HCT116 (cell line): ENCODE data around the gene HTRA2. TPM values are rescaled to one million over a fixed set of nuclear protein-coding genes. Genes with fewer than 3 reads are reported as not detected.

ENCODE experiments used
- ATAC-seq: fragments of 200-7000 bp; cut with Tn5 transposase; 2 replicates; pipeline ENCODE4 v1.9.1; 2020; ENCODE audit warnings: mild to moderate bottlenecking, moderate library complexity
- BruUV-seq: library from RNA; stranded (reverse); fragments of 400-500 nt; replicated peaks from 2 replicates; lab custom pipeline; 2021; lab: Mats Ljungman, UMichigan
- CTCF ChIA-PET: fragments of 300-600 bp; sonication (Branson Sonifier 250); formaldehyde crosslinking; loops from one replicate; lab custom pipeline; 2021; ENCODE audit warnings: antibody characterized with exemption; lab: Charles Lee
- POLR2A ChIA-PET: fragments of 300-600, 350-600 bp; sonication (Branson Sonifier 250); formaldehyde crosslinking; loops from one replicate; lab custom pipeline; 2021; ENCODE audit warnings: antibody characterized with exemption; lab: Charles Lee
- RAD21 ChIA-PET, 2 experiments: fragments of 300-600 bp; sonication (Branson Sonifier 250); formaldehyde crosslinking; loops; one replicate each; lab custom pipeline; 2023; ENCODE audit warnings: low total read pairs in 2 of 2; ENCODE audit not compliant: uncharacterized antibody in 2 of 2, unreplicated experiment in 2 of 2, low non-redundant PET in 1 of 2; lab: Charles Lee
- DNase-seq: peaks from one replicate; pipeline ENCODE4 v3.0.0-alpha.2; 2010; ENCODE audit warnings: low read depth, low spot score
- H2AFZ ChIP-seq: fragments of 200-600 bp; shearing (Covaris generic), sonication (generic); 2 replicates; pipeline ENCODE4 v1.6.1; 2017; ENCODE audit warnings: low read depth, mixed run types, mixed read lengths, antibody characterized with exemption, low read length; ENCODE audit not compliant: poor library complexity, severe bottlenecking
- H3K27ac ChIP-seq: 2 replicates; pipeline ENCODE4 v1.5.1; 2012; ENCODE audit warnings: low read depth, low read length
- H3K27me3 ChIP-seq: fragments of 200-600 bp; sonication (generic); 2 replicates; pipeline ENCODE4 v1.6.1; 2016; ENCODE audit warnings: mixed run types, low read length, mixed read lengths; ENCODE audit not compliant: insufficient read depth
- H3K36me3 ChIP-seq, 2 experiments: fragments of 200-500 bp in 1 of 2; fragments of 200-600 bp in 1 of 2; sonication (Bioruptor generic) in 1 of 2; sonication (generic) in 1 of 2; 2 replicates each; pipeline versions ENCODE4 v1.5.1 to v1.6.1; 2014 to 2016; ENCODE audit warnings: low read length in 2 of 2, inconsistent platforms in 1 of 2, mixed read lengths in 1 of 2, mixed run types in 1 of 2; ENCODE audit not compliant: insufficient read depth in 2 of 2, control insufficient read depth in 1 of 2
- H3K4me1 ChIP-seq, 2 experiments: fragments of 200-600 bp in 1 of 2; sonication (generic) in 1 of 2; 2 replicates each; pipeline versions ENCODE4 v1.5.1 to v1.6.1; 2012 to 2017; ENCODE audit warnings: low read length in 2 of 2, inconsistent platforms in 1 of 2, mild to moderate bottlenecking in 1 of 2, mixed read lengths in 1 of 2, mixed run types in 1 of 2, moderate library complexity in 1 of 2; ENCODE audit not compliant: insufficient read depth in 2 of 2, control insufficient read depth in 1 of 2
- H3K4me2 ChIP-seq: fragments of 200-600 bp; sonication (generic); 2 replicates; pipeline ENCODE4 v1.6.1; 2017; ENCODE audit warnings: mixed run types, low read length, mixed read lengths
- H3K4me3 ChIP-seq, 2 experiments: fragments of 200-600 bp in 1 of 2; sonication (generic) in 1 of 2; replicated peaks in 1 of 2; 2 replicates each; pipeline ENCODE4 v1.5.1; 2011 to 2016; ENCODE audit warnings: low read length in 2 of 2, control low read depth in 1 of 2, low read depth in 1 of 2, mild to moderate bottlenecking in 1 of 2, mixed read lengths in 1 of 2, mixed run types in 1 of 2
- H3K79me2 ChIP-seq: fragments of 200-600 bp; sonication (generic); 2 replicates; pipeline ENCODE4 v1.6.1; 2017; ENCODE audit warnings: mild to moderate bottlenecking, mixed run types, low read length, moderate library complexity, mixed read lengths; ENCODE audit not compliant: insufficient read depth
- H3K9ac ChIP-seq: fragments of 200-600 bp; sonication (generic); 2 replicates; pipeline ENCODE4 v1.6.1; 2016; ENCODE audit warnings: low read length, mixed read lengths
- H3K9me2 ChIP-seq: fragments of 200-600 bp; sonication (generic), shearing (Covaris generic); 2 replicates; pipeline ENCODE4 v1.6.1; 2017; ENCODE audit warnings: mixed run types, mild to moderate bottlenecking, moderate library complexity; ENCODE audit not compliant: insufficient read depth
- H3K9me3 ChIP-seq, 2 experiments: fragments of 200-500 bp in 1 of 2; fragments of 200-600 bp in 1 of 2; sonication (Bioruptor generic) in 1 of 2; sonication (generic) in 1 of 2; 2 replicates each; pipeline ENCODE4 v1.6.1; 2014 to 2017; ENCODE audit warnings: low read length in 2 of 2, mixed read lengths in 2 of 2, inconsistent platforms in 1 of 2, low read depth in 1 of 2, mild to moderate bottlenecking in 1 of 2, mixed run types in 1 of 2, moderate library complexity in 1 of 2; ENCODE audit not compliant: control insufficient read depth in 1 of 2, insufficient read depth in 1 of 2
- H4K20me1 ChIP-seq: fragments of 200-600 bp; sonication (generic), shearing (Covaris generic); 2 replicates; pipeline ENCODE4 v1.6.1; 2017; ENCODE audit warnings: mixed run types, mild to moderate bottlenecking, moderate library complexity; ENCODE audit not compliant: insufficient read depth
- CBX3 ChIP-seq: IDR thresholded peaks from 2 replicates; pipeline ENCODE4 v1.6.1; 2012; ENCODE audit warnings: low read depth
- CEBPB ChIP-seq: IDR thresholded peaks from 2 replicates; pipeline ENCODE4 v1.6.1; 2012; ENCODE audit warnings: low read depth
- EGR1 ChIP-seq: IDR thresholded peaks from 2 replicates; pipeline ENCODE4 v1.6.1; 2012; ENCODE audit warnings: low read depth
- ELF1 ChIP-seq: IDR thresholded peaks from 2 replicates; pipeline ENCODE4 v1.6.1; 2012; ENCODE audit warnings: low read depth, borderline replicate concordance
- EZH2 ChIP-seq: fragments of 200-600 bp; sonication (generic); IDR thresholded peaks from 2 replicates; pipeline ENCODE4 v1.6.1; 2017; ENCODE audit warnings: antibody characterized with exemption, mixed run types
- EZH2phosphoT487 ChIP-seq: fragments of 200-600 bp; IDR thresholded peaks from 2 replicates; pipeline ENCODE4 v1.6.1; 2018; ENCODE audit warnings: antibody characterized with exemption, borderline replicate concordance
- FOSL1 ChIP-seq: IDR thresholded peaks from 2 replicates; pipeline ENCODE4 v1.6.1; 2012; ENCODE audit warnings: low read depth
- JUND ChIP-seq: IDR thresholded peaks from 2 replicates; pipeline ENCODE4 v1.6.1; 2012
- MAX ChIP-seq: IDR thresholded peaks from 2 replicates; pipeline ENCODE4 v1.6.1; 2012
- POLR2A ChIP-seq: IDR thresholded peaks from 2 replicates; pipeline ENCODE4 v1.7.0; 2011; ENCODE audit warnings: borderline replicate concordance; ENCODE audit not compliant: insufficient read depth, insufficient read length; ENCODE audit errors: extremely low read depth
- POLR2AphosphoS5 ChIP-seq: IDR thresholded peaks from 2 replicates; pipeline ENCODE4 v1.6.1; 2011; ENCODE audit warnings: mild to moderate bottlenecking, low read depth, low read length, moderate library complexity
- RAD21 ChIP-seq: IDR thresholded peaks from 2 replicates; pipeline ENCODE4 v1.6.1; 2012; ENCODE audit warnings: low read depth, mild to moderate bottlenecking
- SIN3A ChIP-seq: IDR thresholded peaks from 2 replicates; pipeline ENCODE4 v1.6.1; 2012; ENCODE audit warnings: low read depth
- SP1 ChIP-seq: IDR thresholded peaks from 2 replicates; pipeline ENCODE4 v1.6.1; 2012; ENCODE audit warnings: low read depth
- SRF ChIP-seq: IDR thresholded peaks from 2 replicates; pipeline ENCODE4 v1.6.1; 2012; ENCODE audit warnings: low read depth
- TCF7L2 ChIP-seq: IDR thresholded peaks from 2 replicates; pipeline ENCODE4 v1.7.0; 2011; ENCODE audit warnings: borderline replicate concordance, inconsistent platforms; ENCODE audit not compliant: insufficient read depth, insufficient read length; ENCODE audit errors: extremely low read depth
- YY1 ChIP-seq: IDR thresholded peaks from 2 replicates; pipeline ENCODE4 v1.6.1; 2011; ENCODE audit warnings: low read length, low read depth, moderate library complexity, mild to moderate bottlenecking; ENCODE audit not compliant: insufficient replicate concordance; ENCODE audit errors: extremely low read depth
- intact Hi-C: fragments of 100-400 bp; cut with micrococcal nuclease; formaldehyde crosslinking; loops from 2 replicates; pipeline ENCODE4 v1.10.0; 2022
- total RNA-seq: library from RNA; stranded (reverse); gene quantifications from one replicate; pipeline ENCODE4 v1.2.1, GENCODE V29; 2021; ENCODE audit not compliant: unreplicated experiment
- TF ChIP-seq, protein P1 (sequence below), 3 experiments: fragments of 200-600 bp in 1 of 3; sonication (generic) in 1 of 3; IDR thresholded peaks in 2 of 3; conservative IDR thresholded peaks in 1 of 3; 2 replicates each; pipeline ENCODE4 v1.5.1; 2012 to 2017; ENCODE audit warnings: low read depth in 2 of 3, low read length in 2 of 3, antibody characterized with exemption in 1 of 3, borderline replicate concordance in 1 of 3, control low read depth in 1 of 3, mild to moderate bottlenecking in 1 of 3, mixed read lengths in 1 of 3, mixed run types in 1 of 3, moderate library complexity in 1 of 3; ENCODE audit not compliant: insufficient read depth in 1 of 3
- TF ChIP-seq, protein P2 (sequence below): IDR thresholded peaks from 2 replicates; pipeline ENCODE4 v1.6.1; 2012; ENCODE audit warnings: low read depth

The HTRA2 gene
- total RNA-seq, 1 experiment from 2014 or later = 36.2 TPM

GRCh38 chr2:74499940-74500577, 29.7 kb upstream of the HTRA2 start:
- POLR2A ChIA-PET = interaction anchor here (1.3 kb wide), 1 partner anchor 25 kb away, joined by 3 read pairs; no protein-coding TSS in a partner anchor

More at GRCh38 chr2:74499940-74500577, 29.7 kb upstream of the HTRA2 start:
- peaks cover 16 to 35% of the 10 kb centered on the region in 2 experiments for H3K4me1 ChIP-seq
- H3K9me2 ChIP-seq = no peaks in the 10 kb centered on the region
- intact Hi-C loops = no loop called here
- ATAC-seq (no peak), DNase-seq (no peak)
- no peak for TF ChIP-seq EZH2
- no peak for TF ChIP-seq POLR2AphosphoS5
- TF ChIP-seq CEBPB = no peak
- TF ChIP-seq, protein P1, sequence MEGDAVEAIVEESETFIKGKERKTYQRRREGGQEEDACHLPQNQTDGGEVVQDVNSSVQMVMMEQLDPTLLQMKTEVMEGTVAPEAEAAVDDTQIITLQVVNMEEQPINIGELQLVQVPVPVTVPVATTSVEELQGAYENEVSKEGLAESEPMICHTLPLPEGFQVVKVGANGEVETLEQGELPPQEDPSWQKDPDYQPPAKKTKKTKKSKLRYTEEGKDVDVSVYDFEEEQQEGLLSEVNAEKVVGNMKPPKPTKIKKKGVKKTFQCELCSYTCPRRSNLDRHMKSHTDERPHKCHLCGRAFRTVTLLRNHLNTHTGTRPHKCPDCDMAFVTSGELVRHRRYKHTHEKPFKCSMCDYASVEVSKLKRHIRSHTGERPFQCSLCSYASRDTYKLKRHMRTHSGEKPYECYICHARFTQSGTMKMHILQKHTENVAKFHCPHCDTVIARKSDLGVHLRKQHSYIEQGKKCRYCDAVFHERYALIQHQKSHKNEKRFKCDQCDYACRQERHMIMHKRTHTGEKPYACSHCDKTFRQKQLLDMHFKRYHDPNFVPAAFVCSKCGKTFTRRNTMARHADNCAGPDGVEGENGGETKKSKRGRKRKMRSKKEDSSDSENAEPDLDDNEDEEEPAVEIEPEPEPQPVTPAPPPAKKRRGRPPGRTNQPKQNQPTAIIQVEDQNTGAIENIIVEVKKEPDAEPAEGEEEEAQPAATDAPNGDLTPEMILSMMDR (IDR thresholded peaks at IDR 0.05 in 2 of 3, conservative IDR thresholded peaks at IDR 0.05 in 1 of 3; ENCODE audit: borderline replicate concordance in 1 of 3, insufficient read depth in 1 of 3, low read depth in 2 of 3, low read length in 2 of 3) = no peak
- TF ChIP-seq, protein P2, sequence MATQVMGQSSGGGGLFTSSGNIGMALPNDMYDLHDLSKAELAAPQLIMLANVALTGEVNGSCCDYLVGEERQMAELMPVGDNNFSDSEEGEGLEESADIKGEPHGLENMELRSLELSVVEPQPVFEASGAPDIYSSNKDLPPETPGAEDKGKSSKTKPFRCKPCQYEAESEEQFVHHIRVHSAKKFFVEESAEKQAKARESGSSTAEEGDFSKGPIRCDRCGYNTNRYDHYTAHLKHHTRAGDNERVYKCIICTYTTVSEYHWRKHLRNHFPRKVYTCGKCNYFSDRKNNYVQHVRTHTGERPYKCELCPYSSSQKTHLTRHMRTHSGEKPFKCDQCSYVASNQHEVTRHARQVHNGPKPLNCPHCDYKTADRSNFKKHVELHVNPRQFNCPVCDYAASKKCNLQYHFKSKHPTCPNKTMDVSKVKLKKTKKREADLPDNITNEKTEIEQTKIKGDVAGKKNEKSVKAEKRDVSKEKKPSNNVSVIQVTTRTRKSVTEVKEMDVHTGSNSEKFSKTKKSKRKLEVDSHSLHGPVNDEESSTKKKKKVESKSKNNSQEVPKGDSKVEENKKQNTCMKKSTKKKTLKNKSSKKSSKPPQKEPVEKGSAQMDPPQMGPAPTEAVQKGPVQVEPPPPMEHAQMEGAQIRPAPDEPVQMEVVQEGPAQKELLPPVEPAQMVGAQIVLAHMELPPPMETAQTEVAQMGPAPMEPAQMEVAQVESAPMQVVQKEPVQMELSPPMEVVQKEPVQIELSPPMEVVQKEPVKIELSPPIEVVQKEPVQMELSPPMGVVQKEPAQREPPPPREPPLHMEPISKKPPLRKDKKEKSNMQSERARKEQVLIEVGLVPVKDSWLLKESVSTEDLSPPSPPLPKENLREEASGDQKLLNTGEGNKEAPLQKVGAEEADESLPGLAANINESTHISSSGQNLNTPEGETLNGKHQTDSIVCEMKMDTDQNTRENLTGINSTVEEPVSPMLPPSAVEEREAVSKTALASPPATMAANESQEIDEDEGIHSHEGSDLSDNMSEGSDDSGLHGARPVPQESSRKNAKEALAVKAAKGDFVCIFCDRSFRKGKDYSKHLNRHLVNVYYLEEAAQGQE = no peak
- TF ChIP-seq YY1 = no peak
- no peak for TF ChIP-seq FOSL1
- no peak for TF ChIP-seq POLR2A
- TF ChIP-seq EZH2phosphoT487 = no peak
- TF ChIP-seq SP1 = no peak
- TF ChIP-seq EGR1 = no peak
- no peak for TF ChIP-seq JUND
- TF ChIP-seq SRF = no peak
- no peak for TF ChIP-seq CBX3
- no peak for TF ChIP-seq ELF1
- TF ChIP-seq SIN3A = no peak
- TF ChIP-seq MAX = no peak
- TF ChIP-seq TCF7L2 = no peak
- TF ChIP-seq RAD21 = no peak
- ChIA-PET CTCF (no interaction called here), RAD21 (no interaction called here)
- no peak overlapping the region for H3K4me3 ChIP-seq
- H3K27me3 ChIP-seq = no peaks in the 10 kb centered on the region
- H3K4me2 ChIP-seq = no peak overlapping the region
- H3K9ac ChIP-seq = no peak overlapping the region
- BruUV-seq = no TSS peak
- H3K79me2 ChIP-seq = peaks cover under 1% of the 10 kb centered on the region; the same call in 1 of the 2 replicates
- H3K36me3 ChIP-seq = peaks cover 0 to 6% of the 10 kb centered on the region in 2 experiments; a peak in 2 of 4 replicates
- no peaks in the 10 kb centered on the region for H4K20me1 ChIP-seq
- no peaks in the 10 kb centered on the region for H3K9me3 ChIP-seq
- H3K27ac ChIP-seq = no peak overlapping the region
- no peak overlapping the region for H2AFZ ChIP-seq
